Body of pancreas (tissue), 4 donors: ENCODE data around the gene CHODL.

Experiments used
- CTCF ChIP-seq, 7 experiments: fragments of 450-650 bp in 4 of 7; fragments of 200-600 bp in 3 of 7; sonication (generic) in 3 of 7; IDR thresholded peaks; one replicate each; pipeline ENCODE4 v1.5.1; 2016 to 2019; ENCODE audit warnings: antibody characterized with exemption in 7 of 7
- POLR2A ChIP-seq, 3 donors: fragments of 450-650 bp; IDR thresholded peaks; one replicate each; pipeline ENCODE4 v1.6.1; 2016; ENCODE audit warnings: antibody characterized with exemption in 3 of 3, mild to moderate bottlenecking in 2 of 3

DNA sequence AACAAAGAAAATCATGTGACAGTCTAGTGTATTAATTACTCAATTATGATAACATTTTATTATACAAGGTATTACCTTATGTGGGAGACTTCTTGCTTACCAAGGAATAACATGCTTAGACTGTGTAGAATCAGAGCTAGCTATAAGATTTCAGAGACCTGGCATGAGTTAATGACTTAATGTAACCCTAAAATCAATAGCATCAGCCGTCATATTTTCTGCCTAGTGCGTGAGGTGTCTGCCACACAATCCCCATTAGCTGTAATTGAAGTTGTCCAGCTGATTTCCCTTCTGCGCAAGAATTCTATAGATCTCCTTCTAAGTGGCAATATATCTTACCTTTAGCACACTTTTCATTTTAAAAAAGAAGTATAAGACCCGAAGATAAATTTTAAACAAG is 28.8 kb downstream of the CHODL start:
- TF ChIP-seq CTCF (IDR thresholded peaks at IDR 0.05) (no peak), POLR2A (IDR thresholded peaks at IDR 0.05) (no peak)
